ENCODE data around the gene TMEM220.

TMEM220 gene

DNA sequence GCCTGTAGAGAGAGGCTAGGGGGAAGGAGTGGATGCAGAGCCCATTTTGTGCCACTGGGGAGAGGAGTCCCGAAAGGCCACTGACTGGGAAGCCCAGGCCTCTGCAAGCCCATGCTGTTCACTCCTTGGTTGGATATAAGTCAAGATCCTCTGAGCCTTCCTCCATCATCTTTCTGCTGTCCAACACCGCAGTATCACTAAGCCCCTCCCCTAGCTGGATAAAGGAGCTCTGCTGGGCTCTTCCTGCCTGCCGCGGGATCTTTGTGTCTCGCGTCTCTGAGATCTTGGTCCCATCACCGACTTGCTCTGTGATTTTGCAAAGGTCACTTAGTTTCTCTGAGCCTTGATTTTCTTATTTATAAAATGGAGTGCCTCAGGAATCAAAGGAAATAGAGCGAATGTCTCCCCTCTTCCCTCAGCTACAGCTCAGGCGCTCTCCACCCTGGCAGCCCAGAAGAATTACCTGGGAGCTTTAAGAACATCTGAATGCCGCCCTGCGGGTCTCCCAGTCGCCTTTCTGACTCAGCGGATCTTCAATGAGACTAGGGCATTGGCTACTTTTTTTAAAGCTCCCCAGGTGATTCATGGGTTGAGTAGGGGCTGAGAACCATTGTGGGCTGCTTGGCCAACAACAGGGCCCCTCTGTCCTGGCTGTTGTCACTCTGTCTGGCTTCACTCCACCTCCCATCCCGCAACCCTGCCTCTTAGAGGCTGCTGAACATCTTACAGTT is 25.2 kb upstream of the TMEM220 start:
- Histone ChIP-seq H3K9ac (ENCODE audit: low read depth, low read length, poor library complexity, severe bottlenecking) (no peak overlapping the region), H4K20me1 (ENCODE audit: insufficient read depth, low read length, poor library complexity, severe bottlenecking) (no peaks in the 10 kb centered on the region), H3K4me3 (ENCODE audit: low read length, poor library complexity, severe bottlenecking) (no peak overlapping the region), H3K4me1 (ENCODE audit: insufficient read depth, low read length, poor library complexity, severe bottlenecking) (peaks cover 17% of the 10 kb centered on the region), H3K27me3 (ENCODE audit: insufficient read depth, low read length, poor library complexity, severe bottlenecking) (no peaks in the 10 kb centered on the region), H3K79me2 (ENCODE audit: insufficient read depth, low read length) (no peaks in the 10 kb centered on the region), H3K36me3 (ENCODE audit: insufficient read depth, low read length) (no peaks in the 10 kb centered on the region), H3K9me2 (replicated peaks; ENCODE audit: low read depth, low read length) (no peaks in the 10 kb centered on the region), H3K9me3 (ENCODE audit: insufficient read depth, low read depth, low read length) (no peaks in the 10 kb centered on the region), H3F3A (ENCODE audit: low read depth) (no peaks in the 10 kb centered on the region), H3K4me2 (ENCODE audit: low read depth, low read length, poor library complexity, severe bottlenecking) (no peak overlapping the region), H2AFZ (ENCODE audit: low read length) (peak overlapping the region; percentile 73)
- no peak for TF ChIP-seq CTCF (conservative IDR thresholded peaks at IDR 0.05; ENCODE audit: low read length)
- TF ChIP-seq EZH2phosphoT487 (IDR thresholded peaks at IDR 0.05; ENCODE audit: borderline replicate concordance): no peak

- TF ChIP-seq CTCF (conservative IDR thresholded peaks at IDR 0.05; ENCODE audit: low read length) (peak; percentile 65), EZH2phosphoT487 (IDR thresholded peaks at IDR 0.05; ENCODE audit: borderline replicate concordance) (no peak)
- H3K9me3 ChIP-seq (ENCODE audit: insufficient read depth, low read depth, low read length): no peaks in the 10 kb centered on the region
- no peaks in the 10 kb centered on the region for H3K9me2 ChIP-seq (replicated peaks; ENCODE audit: low read depth, low read length)
- H4K20me1 ChIP-seq (ENCODE audit: insufficient read depth, low read length, poor library complexity, severe bottlenecking): no peaks in the 10 kb centered on the region
- H3K4me1 ChIP-seq (ENCODE audit: insufficient read depth, low read length, poor library complexity, severe bottlenecking): peaks cover 21% of the 10 kb centered on the region
- no peaks in the 10 kb centered on the region for H3K27me3 ChIP-seq (ENCODE audit: insufficient read depth, low read length, poor library complexity, severe bottlenecking)
- no peak overlapping the region for H3K4me3 ChIP-seq (ENCODE audit: low read length, poor library complexity, severe bottlenecking)
- no peak overlapping the region for H2AFZ ChIP-seq (ENCODE audit: low read length)
- no peaks in the 10 kb centered on the region for H3K79me2 ChIP-seq (ENCODE audit: insufficient read depth, low read length)
- H3K4me2 ChIP-seq (ENCODE audit: low read depth, low read length, poor library complexity, severe bottlenecking): no peak overlapping the region
- H3K36me3 ChIP-seq (ENCODE audit: insufficient read depth, low read length): no peaks in the 10 kb centered on the region
- no peaks in the 10 kb centered on the region for H3F3A ChIP-seq (ENCODE audit: low read depth)
- no peak overlapping the region for H3K9ac ChIP-seq (ENCODE audit: low read depth, low read length, poor library complexity, severe bottlenecking)
Measured at GRCh38 chr17:10754109-10754508, 24.3 kb upstream of the TMEM220 start.

DNA sequence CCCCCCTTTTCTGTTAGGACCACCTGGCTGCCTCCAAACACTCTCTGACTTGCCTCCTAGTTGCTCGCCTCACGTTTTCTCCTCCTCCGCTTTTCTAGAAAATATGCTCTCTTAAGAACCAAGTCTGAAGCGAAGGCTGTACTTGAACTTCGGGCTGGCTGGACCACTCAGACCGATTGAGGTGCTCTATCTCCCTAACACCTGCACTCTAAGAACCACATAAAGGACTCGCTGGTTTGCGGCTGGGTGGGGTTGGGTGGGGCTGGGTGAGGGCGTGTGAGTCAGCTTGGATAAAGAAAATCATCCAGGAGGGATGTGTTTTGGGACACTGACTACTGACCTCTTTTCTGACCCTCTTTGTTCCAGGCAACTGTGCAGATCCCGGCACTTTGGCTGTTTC is 22.9 kb upstream of the TMEM220 start:
- no peaks in the 10 kb centered on the region for H3K36me3 ChIP-seq (ENCODE audit: insufficient read depth, low read length)
- no peaks in the 10 kb centered on the region for H3K9me2 ChIP-seq (replicated peaks; ENCODE audit: low read depth, low read length)
- no peak overlapping the region for H3K9ac ChIP-seq (ENCODE audit: low read depth, low read length, poor library complexity, severe bottlenecking)
- H3K4me3 ChIP-seq (ENCODE audit: low read length, poor library complexity, severe bottlenecking): no peak overlapping the region
- no peaks in the 10 kb centered on the region for H3K27me3 ChIP-seq (ENCODE audit: insufficient read depth, low read length, poor library complexity, severe bottlenecking)
- H3K9me3 ChIP-seq (ENCODE audit: insufficient read depth, low read depth, low read length): no peaks in the 10 kb centered on the region
- TF ChIP-seq CTCF (conservative IDR thresholded peaks at IDR 0.05; ENCODE audit: low read length) (no peak), EZH2phosphoT487 (IDR thresholded peaks at IDR 0.05; ENCODE audit: borderline replicate concordance) (no peak)
- H2AFZ ChIP-seq (ENCODE audit: low read length): no peak overlapping the region
- H4K20me1 ChIP-seq (ENCODE audit: insufficient read depth, low read length, poor library complexity, severe bottlenecking): no peaks in the 10 kb centered on the region
- H3F3A ChIP-seq (ENCODE audit: low read depth): no peaks in the 10 kb centered on the region
- H3K4me1 ChIP-seq (ENCODE audit: insufficient read depth, low read length, poor library complexity, severe bottlenecking): peaks cover 35% of the 10 kb centered on the region
- H3K4me2 ChIP-seq (ENCODE audit: low read depth, low read length, poor library complexity, severe bottlenecking): no peak overlapping the region
- no peaks in the 10 kb centered on the region for H3K79me2 ChIP-seq (ENCODE audit: insufficient read depth, low read length)
